ENCODE data around the gene EVC2. TPM values are rescaled to one million over a fixed set of nuclear protein-coding genes. Genes with fewer than 3 reads are reported as not detected.

EVC2 gene, protein sequence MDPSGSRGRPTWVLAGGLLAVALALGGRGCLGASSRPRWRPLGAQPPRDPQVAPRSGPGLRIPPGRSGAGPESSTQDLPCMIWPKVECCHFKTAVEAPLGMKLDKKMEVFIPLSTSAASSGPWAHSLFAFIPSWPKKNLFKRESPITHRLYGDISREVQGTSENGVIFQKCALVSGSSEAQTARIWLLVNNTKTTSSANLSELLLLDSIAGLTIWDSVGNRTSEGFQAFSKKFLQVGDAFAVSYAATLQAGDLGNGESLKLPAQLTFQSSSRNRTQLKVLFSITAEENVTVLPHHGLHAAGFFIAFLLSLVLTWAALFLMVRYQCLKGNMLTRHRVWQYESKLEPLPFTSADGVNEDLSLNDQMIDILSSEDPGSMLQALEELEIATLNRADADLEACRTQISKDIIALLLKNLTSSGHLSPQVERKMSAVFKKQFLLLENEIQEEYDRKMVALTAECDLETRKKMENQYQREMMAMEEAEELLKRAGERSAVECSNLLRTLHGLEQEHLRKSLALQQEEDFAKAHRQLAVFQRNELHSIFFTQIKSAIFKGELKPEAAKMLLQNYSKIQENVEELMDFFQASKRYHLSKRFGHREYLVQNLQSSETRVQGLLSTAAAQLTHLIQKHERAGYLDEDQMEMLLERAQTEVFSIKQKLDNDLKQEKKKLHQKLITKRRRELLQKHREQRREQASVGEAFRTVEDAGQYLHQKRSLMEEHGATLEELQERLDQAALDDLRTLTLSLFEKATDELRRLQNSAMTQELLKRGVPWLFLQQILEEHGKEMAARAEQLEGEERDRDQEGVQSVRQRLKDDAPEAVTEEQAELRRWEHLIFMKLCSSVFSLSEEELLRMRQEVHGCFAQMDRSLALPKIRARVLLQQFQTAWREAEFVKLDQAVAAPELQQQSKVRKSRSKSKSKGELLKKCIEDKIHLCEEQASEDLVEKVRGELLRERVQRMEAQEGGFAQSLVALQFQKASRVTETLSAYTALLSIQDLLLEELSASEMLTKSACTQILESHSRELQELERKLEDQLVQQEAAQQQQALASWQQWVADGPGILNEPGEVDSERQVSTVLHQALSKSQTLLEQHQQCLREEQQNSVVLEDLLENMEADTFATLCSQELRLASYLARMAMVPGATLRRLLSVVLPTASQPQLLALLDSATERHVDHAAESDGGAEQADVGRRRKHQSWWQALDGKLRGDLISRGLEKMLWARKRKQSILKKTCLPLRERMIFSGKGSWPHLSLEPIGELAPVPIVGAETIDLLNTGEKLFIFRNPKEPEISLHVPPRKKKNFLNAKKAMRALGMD
- 6.3 and 10.1 TPM in 2 replicates for total RNA-seq

DNA sequence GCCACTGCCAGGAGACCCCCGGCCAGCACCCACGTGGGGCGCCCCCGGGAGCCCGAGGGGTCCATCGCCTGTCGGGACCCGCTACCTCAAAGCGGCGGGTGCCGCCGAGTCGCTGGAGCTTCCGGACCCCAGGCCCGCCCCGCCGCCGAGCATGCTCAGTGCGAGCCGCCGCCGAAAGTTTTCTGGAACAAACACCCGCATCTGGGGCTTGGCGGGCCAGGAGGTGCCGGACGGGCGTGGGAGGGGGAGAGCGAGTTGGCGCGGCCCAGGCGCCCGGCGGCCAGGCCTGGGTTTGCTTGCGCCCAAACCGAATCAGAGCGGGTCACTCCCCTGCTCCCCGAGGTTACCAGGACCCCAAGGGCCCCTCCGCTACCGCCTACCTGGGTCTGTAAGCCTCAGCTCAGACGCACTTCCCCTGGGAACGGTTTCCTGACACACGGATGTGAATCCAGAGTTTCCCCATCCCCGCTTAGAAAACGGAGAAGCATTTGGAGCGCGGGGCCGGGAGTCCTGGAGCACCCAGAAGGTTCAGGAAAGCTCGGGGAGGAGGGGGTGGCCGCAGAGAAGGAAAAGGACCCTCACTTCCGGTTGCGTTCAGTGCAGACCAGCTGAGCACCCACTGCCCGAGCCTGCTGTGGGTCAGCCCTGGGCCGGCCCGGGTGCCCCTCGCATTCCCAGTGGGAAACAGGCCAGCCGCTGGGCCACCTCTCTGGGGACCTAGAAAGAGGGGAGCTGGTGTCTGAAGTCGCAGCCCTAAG is at the start of gene EVC2:
Gene EVC2, minus strand, starts transcription at position 111 of the 758 bp plus-strand sequence. Its CDS starts 46 bp downstream, at position 65.
- peak; percentile 50 to 70 for DNase-seq (ENCODE audit: low read depth in 2 of 2)

DNA sequence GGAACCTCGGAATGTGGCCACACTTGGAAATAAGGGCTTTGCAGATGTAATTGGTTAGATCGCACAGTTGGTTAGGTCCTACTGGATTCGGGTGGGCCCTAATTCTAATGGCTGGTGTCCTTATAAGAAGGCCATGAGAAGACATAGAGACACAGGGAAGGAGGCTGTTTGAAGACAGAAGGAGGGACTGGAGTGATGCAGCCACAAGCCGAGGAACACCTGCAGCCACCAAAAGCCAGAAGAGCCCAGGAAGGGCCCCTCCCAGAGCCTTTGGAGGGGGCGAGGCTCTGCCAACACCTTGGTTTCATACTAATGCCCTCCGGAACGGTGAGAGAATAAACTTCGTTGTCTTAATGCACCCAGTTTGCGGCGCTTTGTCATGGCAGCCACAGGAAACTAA is 49.6 kb upstream of the EVC2 start:
- DNase-seq (ENCODE audit: low read depth in 2 of 2), result no peak

DNA sequence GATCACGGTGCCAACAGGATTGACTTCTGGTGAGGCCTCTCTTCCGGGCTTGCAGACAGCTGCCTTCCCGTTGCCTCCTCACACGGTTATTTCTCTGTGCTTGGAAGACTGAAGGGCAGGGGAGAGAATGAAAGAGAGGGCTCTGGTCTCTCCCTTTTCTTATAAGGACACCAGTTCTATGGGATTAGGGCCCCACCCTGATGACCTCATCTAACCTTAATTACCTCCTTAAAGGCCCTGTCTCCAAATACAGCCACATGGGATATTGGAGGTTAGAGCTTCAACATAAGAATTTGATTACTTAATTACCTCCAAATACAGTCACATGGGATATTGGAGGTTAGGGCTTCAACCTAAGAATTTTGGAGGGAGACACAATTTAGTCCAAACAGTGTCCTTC is 49.2 kb upstream of the EVC2 start:
- no peak for DNase-seq (ENCODE audit: low read depth in 2 of 2)

DNA sequence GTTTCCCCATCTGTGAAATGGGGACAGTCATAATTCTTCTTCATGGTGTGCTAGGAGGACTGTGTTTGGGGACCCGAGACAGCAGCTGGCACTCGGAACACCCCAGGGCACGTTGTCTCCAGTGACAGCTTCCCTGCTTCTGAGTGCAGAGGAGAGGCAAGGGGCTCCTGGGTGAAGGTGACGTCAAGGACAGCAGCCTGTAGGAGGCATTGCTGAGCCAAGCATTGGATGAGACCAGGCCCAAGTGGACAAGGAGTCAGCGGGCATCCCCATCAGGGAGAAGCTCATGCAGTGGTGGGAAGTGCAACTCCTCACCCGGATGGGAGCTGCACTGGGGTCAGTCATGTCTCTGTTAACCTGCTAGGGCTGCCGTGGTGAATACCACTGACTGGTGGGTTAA is 48.7 kb upstream of the EVC2 start:
- no peak for DNase-seq (ENCODE audit: low read depth in 2 of 2)

DNA sequence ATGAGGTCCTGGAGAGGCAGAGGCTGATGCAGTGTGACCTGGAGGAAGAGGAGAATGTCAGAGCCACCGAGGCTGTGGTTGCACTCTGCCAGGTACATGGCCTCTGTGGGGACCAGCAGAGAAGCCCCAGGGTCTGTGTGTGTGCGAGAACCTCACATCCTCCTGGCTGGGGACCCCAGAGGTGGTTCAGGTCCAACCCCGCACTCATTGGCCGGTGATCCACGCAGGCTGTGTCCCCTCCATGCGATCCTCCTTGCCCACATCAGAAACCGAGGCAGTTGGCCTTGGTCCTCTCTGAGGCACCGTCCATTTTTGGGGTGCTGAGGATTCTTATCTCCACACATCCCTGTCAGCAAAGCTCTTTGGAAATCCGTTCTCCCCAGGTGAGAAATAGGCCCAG is 47.9 kb upstream of the EVC2 start:
- DNase-seq (ENCODE audit: low read depth in 2 of 2), result no peak

DNA sequence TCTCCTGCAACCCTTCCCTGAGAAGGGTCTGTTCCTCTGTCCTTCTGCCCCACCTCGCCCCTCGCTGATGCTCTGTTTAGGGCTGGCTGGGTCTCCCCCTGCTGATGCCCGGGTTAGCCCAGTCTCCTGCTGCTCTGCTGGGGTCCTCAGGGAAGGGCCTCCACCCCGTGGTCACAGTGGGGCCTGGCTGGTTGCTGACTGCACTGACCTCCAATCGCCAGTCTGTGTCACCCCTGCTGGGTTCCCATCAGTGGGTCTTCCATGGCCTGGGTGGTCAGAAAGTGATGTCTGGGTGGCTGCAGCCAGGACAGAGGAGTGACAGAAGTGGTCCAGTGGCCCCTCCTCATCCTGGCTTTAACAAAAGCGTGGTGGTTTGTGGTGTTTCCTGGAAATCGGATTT is 47.3 kb upstream of the EVC2 start:
- no peak for DNase-seq (ENCODE audit: low read depth in 2 of 2)

DNA sequence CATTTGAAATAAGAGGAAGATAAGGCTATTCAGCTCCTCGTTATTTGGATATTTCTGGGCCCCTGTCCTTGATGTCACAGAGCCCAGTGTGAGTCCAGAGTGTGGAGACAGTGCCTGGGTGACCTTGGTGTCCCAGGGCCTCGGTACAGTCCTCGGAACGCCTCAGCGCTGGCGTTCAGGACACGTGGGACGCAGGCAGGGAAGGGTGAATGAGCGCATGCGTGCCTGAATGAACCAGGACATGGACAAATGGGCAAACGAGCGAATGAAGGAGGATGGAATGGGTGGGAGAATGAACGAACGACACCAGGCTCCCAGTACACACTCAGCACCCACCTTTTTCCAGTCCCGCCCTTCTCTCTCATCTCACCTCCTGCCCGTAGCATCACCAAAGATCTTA is 46.8 kb upstream of the EVC2 start:
- DNase-seq (ENCODE audit: low read depth in 2 of 2), result no peak

DNA sequence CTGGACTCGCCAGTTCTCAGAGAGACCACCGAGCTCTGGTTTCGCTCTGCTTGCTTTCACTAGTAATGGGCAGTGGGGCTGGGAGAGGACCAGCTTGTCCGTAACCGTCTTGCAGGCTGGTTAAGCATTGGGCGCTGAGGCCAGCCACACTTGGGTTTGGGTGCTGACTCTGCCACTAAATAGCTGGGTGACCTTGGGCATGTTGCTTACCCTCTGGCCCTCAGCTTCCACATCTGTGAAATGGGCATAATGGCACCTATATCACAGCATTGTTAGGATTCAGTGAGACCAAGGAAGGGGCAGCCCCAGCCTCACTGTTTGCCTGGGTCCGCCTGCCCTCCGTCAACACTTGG is 46.1 kb upstream of the EVC2 start:
- no peak for DNase-seq (ENCODE audit: low read depth in 2 of 2)

DNA sequence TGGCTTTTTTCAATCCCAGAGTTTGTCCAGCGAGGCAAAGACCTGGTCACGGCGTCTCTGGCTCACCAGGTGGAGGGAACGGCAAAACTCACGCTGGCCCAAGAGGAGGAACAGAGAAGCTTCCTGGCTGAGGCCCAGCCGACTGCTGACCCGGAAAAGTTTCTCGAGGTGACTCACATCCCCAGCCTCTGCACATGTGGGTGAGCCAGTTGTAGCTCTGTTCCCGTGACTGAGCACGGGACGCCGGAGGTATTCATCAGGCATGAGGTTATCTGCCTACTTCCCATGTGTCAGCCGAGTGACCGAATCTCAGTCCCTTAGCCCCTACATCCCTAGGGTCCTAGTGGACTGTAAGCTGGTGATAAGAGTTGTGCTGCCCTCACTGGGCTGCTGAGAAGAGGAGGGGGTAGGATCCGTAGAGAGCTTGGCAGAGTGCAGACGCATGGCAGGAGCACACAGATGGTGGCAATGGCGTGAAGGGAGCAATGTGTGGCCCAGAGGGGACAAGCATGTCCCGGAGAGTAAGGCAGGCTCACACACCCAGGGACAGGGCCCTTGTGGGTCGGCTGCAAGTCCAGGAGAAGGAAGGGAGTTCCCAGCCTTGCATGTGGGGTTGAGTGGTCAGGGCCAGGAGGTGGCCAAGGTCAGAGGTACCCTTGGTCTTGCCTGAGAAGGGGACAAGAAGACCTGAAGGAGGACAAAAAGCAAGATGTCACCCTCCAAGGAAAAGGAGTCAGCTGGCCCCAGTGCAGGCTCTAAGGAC is 45.6 kb upstream of the EVC2 start:
- DNase-seq (ENCODE audit: low read depth in 2 of 2), result peak; percentile 95 to 96

DNA sequence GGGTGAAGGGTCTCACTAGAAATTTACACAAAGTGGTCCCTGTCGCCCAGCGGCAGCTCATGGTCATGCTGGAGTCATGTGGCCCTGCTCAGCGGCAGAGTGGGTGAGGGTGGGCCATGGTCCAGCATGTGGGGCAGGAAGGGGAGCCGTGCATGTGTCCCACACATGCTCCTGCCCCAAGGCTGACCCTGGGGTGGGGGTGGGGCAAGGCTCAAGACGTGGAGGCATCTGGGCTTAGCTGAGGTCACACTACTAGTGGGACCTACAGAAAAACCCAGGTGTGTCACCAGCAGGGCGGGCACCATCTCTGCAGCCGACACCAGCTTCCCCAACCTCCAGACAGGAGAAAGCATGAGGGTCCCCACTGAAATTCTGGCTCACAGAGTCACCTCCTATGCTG is 45.0 kb upstream of the EVC2 start:
- DNase-seq (ENCODE audit: low read depth in 2 of 2), result peak; percentile 7 to 32

DNA sequence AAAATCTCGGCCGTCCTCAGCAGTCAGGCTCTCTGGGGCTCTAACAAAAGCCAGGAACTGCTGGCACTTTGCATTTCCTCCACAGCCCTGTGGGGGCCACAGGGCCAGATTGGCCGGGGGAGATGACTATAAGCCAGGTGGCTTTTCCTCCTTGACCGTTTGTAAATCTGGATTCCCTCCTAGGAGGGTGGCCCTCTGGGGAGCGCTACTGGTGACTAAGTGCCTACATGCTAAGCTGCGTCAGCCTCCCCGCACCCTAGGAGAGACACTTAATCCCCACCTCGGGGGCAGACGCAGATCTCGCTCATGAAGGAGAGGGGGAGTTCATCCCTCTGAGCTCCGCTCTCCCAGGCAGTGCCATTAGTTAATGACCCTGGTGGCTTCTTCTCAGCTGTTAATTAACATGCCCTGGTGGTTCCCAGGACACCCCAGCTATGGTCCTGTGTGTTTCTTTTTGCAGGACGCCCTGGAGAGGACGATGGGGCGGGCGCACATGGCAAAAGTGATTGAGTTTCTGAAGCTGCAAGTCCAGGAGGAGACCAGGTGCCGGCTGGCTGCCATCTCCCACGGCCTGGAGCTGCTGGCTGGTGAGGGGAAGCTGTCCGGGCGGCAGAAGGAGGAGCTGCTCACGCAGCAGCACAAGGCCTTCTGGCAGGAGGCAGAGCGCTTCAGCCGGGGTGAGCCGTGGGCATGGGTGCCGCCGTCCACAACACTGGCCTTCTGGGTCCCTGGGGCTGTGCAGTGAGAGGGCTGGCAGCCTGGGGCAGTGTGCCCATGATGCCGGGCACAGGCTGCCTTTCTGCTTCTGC is 44.2 kb upstream of the EVC2 start:
- peak; percentile 52 to 77 for DNase-seq (ENCODE audit: low read depth in 2 of 2)

DNA sequence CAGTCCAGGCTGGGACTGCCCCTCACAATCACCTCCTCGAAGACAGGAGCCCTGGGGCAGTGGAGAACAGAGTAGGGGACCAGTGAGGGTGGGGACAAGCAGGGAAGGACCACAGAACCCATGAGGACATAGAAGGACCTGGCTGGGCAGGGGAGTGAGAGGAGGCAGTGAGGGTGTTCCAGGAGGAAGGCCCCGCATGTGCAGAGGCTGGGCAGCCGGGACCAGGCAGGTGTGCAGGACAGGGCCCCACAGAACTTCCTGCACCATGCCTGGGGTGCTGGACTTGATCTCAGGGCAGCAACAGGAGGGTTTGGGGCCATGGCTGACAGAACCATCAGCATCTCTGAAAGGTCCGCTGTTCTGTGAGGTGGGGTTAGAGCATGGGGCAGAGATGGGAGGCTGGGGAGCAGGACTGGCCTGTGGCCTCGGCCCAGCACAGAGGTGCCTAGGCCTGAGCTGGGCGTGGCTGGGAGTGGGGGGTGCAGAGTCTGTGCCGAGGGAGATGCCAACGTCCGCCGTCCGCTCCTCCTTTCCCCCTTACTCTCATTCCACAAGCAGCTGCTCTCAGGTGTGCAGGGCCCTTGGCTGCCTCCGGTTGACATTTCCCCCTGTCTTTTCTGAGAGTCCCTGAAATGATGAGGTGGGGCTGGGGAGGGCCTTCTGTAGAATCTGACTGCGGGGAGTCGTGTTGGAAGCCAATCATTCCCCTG is 43.5 kb upstream of the EVC2 start:
- DNase-seq (ENCODE audit: low read depth in 2 of 2), result no peak

DNA sequence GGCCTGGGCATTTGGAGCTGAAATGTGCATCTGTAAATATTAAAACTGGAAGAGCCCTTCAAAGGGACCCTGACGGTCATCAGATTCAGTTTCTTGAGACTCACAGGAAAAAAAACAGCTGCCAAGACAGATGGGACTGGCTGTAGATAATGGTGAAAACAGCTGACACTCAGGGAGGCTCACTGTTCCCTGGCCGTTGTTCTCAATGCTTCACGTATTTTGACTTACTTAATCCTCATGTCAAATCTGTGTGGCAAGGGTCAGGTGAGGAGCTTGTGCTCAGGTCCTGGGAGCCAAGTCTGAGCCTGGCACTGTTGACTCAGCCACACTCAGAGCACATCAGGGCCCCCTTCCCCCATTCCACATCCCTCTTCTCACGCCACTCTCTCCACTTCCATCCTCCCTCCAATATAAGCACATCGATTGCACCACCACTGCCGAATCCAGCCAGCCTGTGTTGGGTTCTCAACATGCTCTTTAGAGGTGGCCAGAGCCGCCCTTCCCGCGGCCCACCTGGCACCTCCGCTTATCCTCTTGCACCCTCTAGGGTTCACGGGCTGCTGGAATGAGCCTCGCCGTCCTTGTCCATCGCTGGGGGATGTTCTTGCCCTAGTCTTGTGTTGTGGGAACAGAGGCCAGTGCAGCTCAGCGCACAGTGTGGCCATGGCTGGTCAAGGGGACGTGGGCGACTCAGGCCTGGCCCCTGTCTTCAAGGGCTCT is 42.7 kb upstream of the EVC2 start:
- DNase-seq (ENCODE audit: low read depth in 2 of 2), result peak in 1 of 2 donors; percentile 54

DNA sequence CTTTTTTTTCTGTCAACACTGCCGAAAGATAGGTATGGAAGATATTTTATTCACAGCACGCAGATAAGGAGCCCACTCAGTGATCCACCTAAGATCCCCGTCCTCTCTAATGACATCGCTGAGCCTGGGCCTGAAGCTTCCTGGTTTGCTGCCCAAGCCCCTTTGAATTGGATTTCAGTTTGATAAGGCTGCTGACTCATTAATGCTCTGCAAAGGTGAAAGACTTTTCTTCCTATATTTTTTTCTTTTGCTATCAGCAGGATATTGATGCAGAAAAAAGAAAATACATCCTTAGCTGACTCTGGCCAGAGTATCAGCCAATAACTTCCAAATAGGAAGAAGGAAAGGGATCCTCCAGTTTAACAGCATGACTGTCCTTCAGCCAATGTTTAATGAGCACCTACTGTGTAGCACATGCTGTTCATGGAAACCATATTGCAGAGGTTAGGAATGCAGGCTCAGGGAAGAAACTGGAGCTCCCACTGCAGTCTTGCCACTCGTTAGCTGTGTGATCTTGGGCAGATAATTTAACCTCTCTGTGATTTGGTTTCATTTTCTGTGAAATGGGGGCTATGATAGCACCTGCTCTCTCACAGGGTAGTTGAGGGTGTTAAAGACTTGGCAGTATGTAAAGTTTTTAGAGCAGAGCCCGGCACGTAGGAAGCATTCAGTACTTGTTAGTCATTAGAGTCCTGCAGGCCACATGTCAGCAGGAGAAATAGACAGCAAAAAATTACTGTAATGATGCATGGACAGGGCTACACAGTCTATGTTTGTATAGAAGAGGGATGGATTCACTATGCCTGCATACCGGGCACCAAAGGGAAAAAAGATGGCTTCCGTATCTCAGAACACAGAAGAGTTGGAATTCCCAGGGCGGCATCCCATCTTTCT is 41.9 kb upstream of the EVC2 start:
- DNase-seq (ENCODE audit: low read depth in 2 of 2), result peak in 1 of 2 donors; percentile 37

DNA sequence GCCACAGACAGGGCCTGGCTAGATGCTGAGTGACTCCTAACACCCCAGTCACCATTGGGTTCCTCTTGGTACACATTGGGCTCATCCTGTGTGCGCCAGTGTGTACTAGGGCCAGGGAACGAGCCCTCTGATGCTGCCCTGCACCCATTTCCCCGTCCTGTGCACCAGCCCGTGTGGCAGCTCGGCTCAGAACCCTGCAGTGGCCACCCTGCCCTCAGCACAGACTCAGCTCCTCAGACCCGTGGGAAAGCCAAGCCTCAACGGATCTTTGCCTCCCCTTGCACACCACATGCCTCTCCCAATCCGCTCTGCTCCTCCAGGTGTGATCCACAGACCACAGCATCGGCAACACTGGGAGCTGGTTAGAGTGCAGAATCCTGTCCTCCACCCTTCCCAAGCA is 41.2 kb upstream of the EVC2 start:
- DNase-seq (ENCODE audit: low read depth in 2 of 2), result no peak

DNA sequence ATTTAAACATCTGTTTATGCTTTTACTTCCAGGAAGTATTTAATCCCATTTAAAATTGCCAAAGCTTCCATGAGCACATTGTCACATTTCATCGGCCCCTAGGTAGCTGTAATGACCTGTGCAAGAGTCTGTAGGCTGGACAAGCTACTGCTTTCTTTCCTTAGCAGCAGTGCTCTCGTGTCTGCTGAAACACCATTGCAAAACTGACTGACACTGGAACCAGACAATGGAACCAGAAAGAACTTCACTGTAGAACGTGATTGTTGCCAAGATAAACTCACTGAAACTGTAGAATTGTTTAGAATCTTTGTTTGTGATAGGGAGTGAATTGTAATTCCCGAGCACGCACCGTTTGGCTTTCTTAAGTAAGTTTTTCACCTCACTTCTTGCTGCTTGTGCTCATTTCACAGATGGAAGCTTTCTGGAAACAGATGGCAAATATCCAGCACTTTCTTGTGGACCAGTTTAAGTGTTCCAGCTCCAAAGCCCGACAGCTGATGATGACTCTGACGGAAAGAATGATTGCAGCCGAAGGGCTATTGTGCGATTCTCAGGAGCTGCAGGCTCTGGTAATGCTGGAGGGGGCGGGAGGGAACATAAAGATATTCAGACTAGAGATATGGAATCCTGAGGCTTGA is 39.5 kb upstream of the EVC2 start:
- peak; percentile 57 to 88 for DNase-seq (ENCODE audit: low read depth in 2 of 2)
